Astrocyte (in vitro differentiated cells and primary cell): Measurements from ENCODE around the gene SOX1.

ENCODE experiments used
- EZH2 ChIP-seq: IDR thresholded peaks from 2 replicates; pipeline ENCODE4 v1.6.1; 2012; ENCODE audit warnings: mild to moderate bottlenecking, low read length, inconsistent platforms; ENCODE audit not compliant: insufficient read depth
- TF ChIP-seq, protein P1 (sequence below): IDR thresholded peaks from 2 replicates; pipeline ENCODE4 v1.5.1; 2011; ENCODE audit warnings: low read depth, mild to moderate bottlenecking, inconsistent platforms, low read length, moderate library complexity; ENCODE audit not compliant: insufficient read depth

DNA sequence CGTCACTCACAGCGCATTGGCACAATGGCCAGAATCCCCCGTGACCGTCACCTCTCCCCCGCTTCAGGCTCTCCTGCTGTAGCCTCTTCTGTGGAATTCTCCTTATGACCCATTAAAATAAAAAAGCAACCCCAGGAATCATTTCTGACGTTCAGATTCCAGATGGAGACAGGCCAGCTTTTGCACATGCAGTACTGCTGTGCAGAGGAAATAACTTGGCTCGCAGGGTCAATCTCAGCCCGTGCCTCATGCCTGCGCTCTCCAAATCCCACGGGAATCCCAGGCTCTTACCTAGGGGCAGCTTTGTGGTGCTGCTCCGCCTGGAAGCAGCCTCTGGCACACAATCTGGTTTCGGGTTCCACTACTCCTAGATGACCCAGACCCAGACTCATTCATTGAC, 32.7 kb upstream of the SOX1 start:
- TF ChIP-seq, protein P1, sequence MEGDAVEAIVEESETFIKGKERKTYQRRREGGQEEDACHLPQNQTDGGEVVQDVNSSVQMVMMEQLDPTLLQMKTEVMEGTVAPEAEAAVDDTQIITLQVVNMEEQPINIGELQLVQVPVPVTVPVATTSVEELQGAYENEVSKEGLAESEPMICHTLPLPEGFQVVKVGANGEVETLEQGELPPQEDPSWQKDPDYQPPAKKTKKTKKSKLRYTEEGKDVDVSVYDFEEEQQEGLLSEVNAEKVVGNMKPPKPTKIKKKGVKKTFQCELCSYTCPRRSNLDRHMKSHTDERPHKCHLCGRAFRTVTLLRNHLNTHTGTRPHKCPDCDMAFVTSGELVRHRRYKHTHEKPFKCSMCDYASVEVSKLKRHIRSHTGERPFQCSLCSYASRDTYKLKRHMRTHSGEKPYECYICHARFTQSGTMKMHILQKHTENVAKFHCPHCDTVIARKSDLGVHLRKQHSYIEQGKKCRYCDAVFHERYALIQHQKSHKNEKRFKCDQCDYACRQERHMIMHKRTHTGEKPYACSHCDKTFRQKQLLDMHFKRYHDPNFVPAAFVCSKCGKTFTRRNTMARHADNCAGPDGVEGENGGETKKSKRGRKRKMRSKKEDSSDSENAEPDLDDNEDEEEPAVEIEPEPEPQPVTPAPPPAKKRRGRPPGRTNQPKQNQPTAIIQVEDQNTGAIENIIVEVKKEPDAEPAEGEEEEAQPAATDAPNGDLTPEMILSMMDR: no peak
- TF ChIP-seq EZH2: no peak
